Stomach (tissue), 9 donors: ENCODE measurements around the gene GATB. TPM values are rescaled to one million over a fixed set of nuclear protein-coding genes. Genes with fewer than 3 reads are reported as not detected.
A peak's percentile ranks its signal among the peaks of the same experiment; 100 is the strongest.

ENCODE experiments used
- DNase-seq, 2 donors: peaks; one replicate each; pipeline versions ENCODE4 v3.0.0 to v3.0.0-alpha.2; 2013 to 2019
- H3K27ac ChIP-seq, 5 donors: fragments of 200-600 bp in 4 of 5; sonication (generic) in 4 of 5; one replicate each; pipeline ENCODE4 v1.5.1; 2013 to 2019; ENCODE audit warnings: mild to moderate bottlenecking in 1 of 5, moderate library complexity in 1 of 5
- H3K27me3 ChIP-seq, 3 donors: fragments of 200-600 bp; sonication (generic); one replicate each; pipeline ENCODE4 v1.5.1; 2017 to 2019; ENCODE audit warnings: mixed run types in 1 of 3
- H3K36me3 ChIP-seq, 4 donors: fragments of 200-600 bp; sonication (generic); 1 replicate in 3 of 4; 2 replicates in 1 of 4; pipeline ENCODE4 v1.5.1; 2016 to 2019
- H3K4me1 ChIP-seq, 4 donors: fragments of 200-600 bp; sonication (generic); one replicate each; pipeline ENCODE4 v1.5.1; 2016 to 2019
- H3K4me3 ChIP-seq, 4 donors: fragments of 200-600 bp; sonication (generic) in 3 of 4; one replicate each; pipeline ENCODE4 v1.5.1; 2016 to 2019; ENCODE audit warnings: mild to moderate bottlenecking in 1 of 4
- H3K9me3 ChIP-seq, 4 donors: fragments of 200-600 bp; sonication (generic); one replicate each; pipeline ENCODE4 v1.5.1; 2016 to 2019
- CTCF ChIP-seq, 7 experiments: fragments of 450-650 bp in 4 of 7; fragments of 200-600 bp in 3 of 7; sonication (generic) in 3 of 7; IDR thresholded peaks; one replicate each; pipeline ENCODE4 v1.5.1; 2016 to 2019; ENCODE audit warnings: antibody characterized with exemption in 7 of 7, control low read depth in 2 of 7, mild to moderate bottlenecking in 1 of 7
- EP300 ChIP-seq: sonication (generic); formaldehyde crosslinking; IDR thresholded peaks from one replicate; pipeline ENCODE4 v1.6.1; 2017; ENCODE audit warnings: antibody characterized with exemption
- POLR2A ChIP-seq, 4 donors: fragments of 450-650 bp; IDR thresholded peaks; one replicate each; pipeline ENCODE4 v1.6.1; 2016; ENCODE audit warnings: antibody characterized with exemption in 4 of 4, control low read depth in 2 of 4, mild to moderate bottlenecking in 1 of 4, moderate library complexity in 1 of 4
- POLR2AphosphoS5 ChIP-seq, 3 donors: sonication (generic); formaldehyde crosslinking; IDR thresholded peaks; one replicate each; pipeline ENCODE4 v1.6.1; 2016; ENCODE audit warnings: antibody characterized with exemption in 3 of 3
- WGBS, 5 donors: extraction: QIAGEN DNeasy Blood & Tissue Kit in 3 of 5; methylation state at CpG; one replicate each; pipeline versions ENCODE4 v1.1.5 to v1.1.7; 2013 to 2018; 5-methylcytosine and 5-hydroxymethylcytosine counted together
- intact Hi-C: fragments of 100-400 bp; cut with DNase I; formaldehyde crosslinking; loops from one replicate; pipeline ENCODE4 v1.15.1; 2023; ENCODE audit warnings: low total_unique reads
- polyA plus RNA-seq, 3 donors: library from polyadenylated mRNA; stranded (reverse); fragments of 200-250 nt; gene quantifications; one replicate each; pipeline ENCODE4 v1.2.3, GENCODE V29; 2013
- total RNA-seq, 5 donors: library from RNA; depleted of rRNA; stranded (reverse); fragments of >200 nt; gene quantifications; one replicate each; pipeline versions ENCODE4 v1.1.0 to v1.2.3, GENCODE V29; 2014 to 2016
- donor health status: healthy with polysubstance abuse.
- donor health status: Bipolar disorder and iron deficiency.
- donor health status: healthy.

Gene GATB
- total and polyA plus RNA-seq, 8 donors: 1.8 to 32.2 (median 19.9) TPM

GRCh38 chr4:151659601-151660364 is 101.0 kb downstream of the GATB start:
- TF ChIP-seq CTCF (IDR thresholded peaks at IDR 0.05) (no peak), POLR2AphosphoS5 (IDR thresholded peaks at IDR 0.05) (no peak)
- peaks cover 0 to 19% (median 6%) of the 10 kb centered on the region in 4 donors for H3K4me1 ChIP-seq
- H3K4me3 ChIP-seq: no peak overlapping the region
- peak overlapping the region in 4 of 5 donors; percentile 6 to 59 (median 46) for H3K27ac ChIP-seq
- 66 to 79% (median 72%) methylated on average over 12 of the region's 12 CpGs for WGBS, 5 donors
- H3K36me3 ChIP-seq: peaks cover 0 to 50% (median 26%) of the 10 kb centered on the region in 4 donors
- H3K27me3 ChIP-seq: no peaks in the 10 kb centered on the region
- peak in 1 of 2 donors; percentile 71 for DNase-seq
- intact Hi-C loops: no loop called here
- H3K9me3 ChIP-seq: no peaks in the 10 kb centered on the region

GRCh38 chr4:151658959-151659600 is 101.7 kb downstream of the GATB start:
- Histone ChIP-seq H3K27me3 (no peaks in the 10 kb centered on the region), H3K36me3 (peaks cover 0 to 47% (median 23%) of the 10 kb centered on the region in 4 donors), H3K27ac (peak overlapping the region in 4 of 5 donors; percentile 6 to 59 (median 54)), H3K4me1 (peaks cover 0 to 19% (median 6%) of the 10 kb centered on the region in 4 donors), H3K4me3 (no peak overlapping the region), H3K9me3 (no peaks in the 10 kb centered on the region)
- TF ChIP-seq EP300 (no peak), CTCF (IDR thresholded peaks at IDR 0.05) (no peak)
- peak in 1 of 2 donors; percentile 72 for DNase-seq
- intact Hi-C loops: no loop called here

- Histone ChIP-seq H3K4me1 (peaks cover 0 to 19% (median 6%) of the 10 kb centered on the region in 4 donors), H3K36me3 (peaks cover 0 to 36% (median 16%) of the 10 kb centered on the region in 4 donors), H3K27ac (no peak overlapping the region), H3K4me3 (no peak overlapping the region), H3K9me3 (no peaks in the 10 kb centered on the region), H3K27me3 (no peaks in the 10 kb centered on the region)
- no peak for DNase-seq
- intact Hi-C loops: no loop called here
- TF ChIP-seq CTCF (IDR thresholded peaks at IDR 0.05) (no peak), POLR2AphosphoS5 (IDR thresholded peaks at IDR 0.05) (no peak), EP300 (no peak), POLR2A (IDR thresholded peaks at IDR 0.05) (no peak)
- 93 to 96% (median 94%) methylated on average over 5 of the region's 5 CpGs for WGBS, 5 donors
Measured at GRCh38 chr4:151657896-151658295, 102.9 kb downstream of the GATB start.

GRCh38 chr4:151656058-151656457 is 104.7 kb downstream of the GATB start:
- Histone ChIP-seq H3K36me3 (peaks cover 0 to 28% (median 14%) of the 10 kb centered on the region in 4 donors), H3K4me3 (no peak overlapping the region), H3K4me1 (peaks cover 0 to 19% (median 6%) of the 10 kb centered on the region in 4 donors), H3K27me3 (no peaks in the 10 kb centered on the region), H3K27ac (no peak overlapping the region), H3K9me3 (no peaks in the 10 kb centered on the region)
- TF ChIP-seq POLR2A (IDR thresholded peaks at IDR 0.05) (no peak), CTCF (IDR thresholded peaks at IDR 0.05) (no peak)
- no peak for DNase-seq
- 82 to 93% (median 89%) methylated on average over 8 of the region's 8 CpGs for WGBS, 5 donors
- intact Hi-C loops: no loop called here
